Activated naive CD8-positive, alpha-beta T cell treated with anti-CD3 and anti-CD28 coated beads, Interleukin-2, amount 50 U/mL, for 24 hours (primary cell): ENCODE data around the gene AP5B1.
"Not testable (repeated sequence)": the region's sequence is repeated elsewhere in the genome, so short reads cannot be mapped to it uniquely, and the experiment has no call there.

Experiments used
- ATAC-seq: fragments of 150-1000 bp; cut with Tn5 transposase; one replicate; pipeline ENCODE4 v1.10.0; 2021
- DNase-seq: peaks from one replicate; pipeline ENCODE4 v3.0.0; 2021
- H3K27ac Mint-ChIP-seq: one replicate; pipeline ENCODE4 v1.8.0; 2021; ENCODE audit warnings: mild to moderate bottlenecking, mixed read lengths
- H3K27me3 Mint-ChIP-seq: one replicate; pipeline ENCODE4 v1.8.0; 2021; ENCODE audit warnings: mixed read lengths
- H3K36me3 Mint-ChIP-seq: one replicate; pipeline ENCODE4 v1.8.0; 2021; ENCODE audit warnings: low read depth, mixed read lengths
- H3K4me1 Mint-ChIP-seq: one replicate; pipeline ENCODE4 v1.8.0; 2021; ENCODE audit warnings: mixed read lengths
- H3K4me3 Mint-ChIP-seq: one replicate; pipeline ENCODE4 v1.8.0; 2021; ENCODE audit warnings: mild to moderate bottlenecking, moderate library complexity, mixed read lengths
- H3K9me3 Mint-ChIP-seq: one replicate; pipeline ENCODE4 v1.8.0; 2021; ENCODE audit warnings: mixed read lengths

Gene AP5B1

DNA sequence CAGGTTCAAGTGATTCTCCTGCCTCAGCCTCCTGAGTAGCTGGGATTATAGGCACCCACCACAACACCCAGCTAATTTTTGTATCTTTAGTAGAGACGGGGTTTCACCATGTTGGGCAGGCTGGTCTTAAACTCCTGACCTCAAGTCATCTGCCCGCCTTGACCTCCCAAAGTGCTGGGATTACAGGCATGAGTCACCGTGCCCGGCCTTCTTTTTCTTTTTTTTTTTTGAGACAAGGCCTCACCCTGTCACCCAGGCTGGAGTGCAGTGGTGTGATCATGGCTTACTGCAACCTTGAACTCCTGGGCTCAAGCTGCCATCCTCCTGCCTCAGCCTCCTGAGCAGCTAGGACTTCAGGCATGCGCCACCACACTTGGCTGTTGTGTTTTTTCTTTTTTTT lies 13.0 kb downstream of the AP5B1 start:
- not testable (repeated sequence) for ATAC-seq, H3K4me1 Mint-ChIP-seq, H3K4me3 Mint-ChIP-seq, H3K9me3 Mint-ChIP-seq, H3K36me3 Mint-ChIP-seq, H3K27ac Mint-ChIP-seq, H3K27me3 Mint-ChIP-seq, DNase-seq

DNA sequence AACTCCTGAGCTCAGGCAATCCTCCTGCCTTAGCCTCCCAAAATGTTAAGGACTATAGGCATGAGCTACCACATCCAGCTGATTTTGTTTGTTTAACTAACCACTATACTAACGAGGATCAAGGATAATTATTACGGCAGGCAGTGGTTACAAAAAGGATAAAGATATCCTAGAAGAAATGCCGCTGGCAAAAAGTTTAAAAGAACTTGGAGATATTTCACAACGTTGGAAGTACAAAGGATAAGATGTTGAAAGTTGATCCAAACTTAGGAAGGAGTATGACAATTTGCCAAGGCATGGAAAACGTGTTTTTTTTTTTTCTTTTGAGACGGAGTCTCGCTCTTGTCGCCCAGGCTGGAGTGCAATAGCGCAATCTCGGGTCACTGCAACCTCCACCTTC lies 13.4 kb downstream of the AP5B1 start:
- Mint-ChIP-seq H3K4me1 (peaks cover 4% of the 10 kb centered on the region), H3K27me3 (no peaks in the 10 kb centered on the region), H3K36me3 (no peaks in the 10 kb centered on the region), H3K9me3 (no peaks in the 10 kb centered on the region), H3K4me3 (no peak overlapping the region), H3K27ac (no peak overlapping the region)
- no peak for ATAC-seq
- DNase-seq, result no peak

DNA sequence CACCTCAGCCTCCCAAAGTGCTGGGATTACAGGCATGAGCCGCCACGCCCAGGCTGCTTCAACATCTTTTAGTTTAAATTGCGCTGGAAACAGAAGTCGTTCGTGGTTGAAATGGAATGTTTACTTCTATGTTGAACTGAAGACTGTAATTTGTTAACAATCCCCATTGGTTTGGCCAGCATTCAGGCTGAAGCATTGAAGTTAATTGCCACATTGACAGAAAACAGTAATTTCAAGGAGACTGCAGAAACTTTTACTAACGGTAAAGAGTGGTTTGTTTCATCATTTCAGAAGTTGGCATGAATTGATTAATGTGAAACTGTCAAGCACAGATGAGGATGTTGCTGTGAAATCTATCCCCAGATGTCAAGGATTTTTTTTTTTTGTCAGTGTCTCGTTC lies 14.2 kb downstream of the AP5B1 start:
- Mint-ChIP-seq H3K9me3 (no peaks in the 10 kb centered on the region), H3K36me3 (no peaks in the 10 kb centered on the region), H3K4me1 (peaks cover 4% of the 10 kb centered on the region), H3K4me3 (no peak overlapping the region), H3K27ac (no peak overlapping the region), H3K27me3 (no peaks in the 10 kb centered on the region)
- no peak for DNase-seq
- no peak for ATAC-seq

DNA sequence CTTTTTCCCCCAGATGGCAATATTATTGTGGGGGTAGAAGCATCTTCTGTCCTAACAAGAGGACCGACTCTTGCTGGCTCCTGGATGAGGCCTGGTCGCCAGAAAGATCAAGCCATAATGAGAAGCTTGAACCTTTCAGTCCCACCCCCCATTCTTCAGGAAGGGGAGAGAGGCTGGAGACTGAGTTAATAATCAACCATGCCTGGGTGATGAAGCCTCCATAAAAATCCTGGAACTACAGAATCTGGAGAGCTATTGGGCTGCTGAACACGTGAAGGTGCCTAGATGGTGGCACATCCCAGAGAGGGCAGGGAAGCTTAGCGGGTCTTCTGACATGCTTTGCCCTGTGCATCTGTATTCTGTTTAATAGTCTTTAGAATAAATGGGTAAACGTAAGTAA lies 16.3 kb downstream of the AP5B1 start:
- Mint-ChIP-seq H3K4me1 (peaks cover under 1% of the 10 kb centered on the region), H3K36me3 (no peaks in the 10 kb centered on the region), H3K27me3 (peaks cover 12% of the 10 kb centered on the region), H3K4me3 (no peak overlapping the region), H3K27ac (no peak overlapping the region), H3K9me3 (no peaks in the 10 kb centered on the region)
- DNase-seq (no peak), ATAC-seq (no peak)

DNA sequence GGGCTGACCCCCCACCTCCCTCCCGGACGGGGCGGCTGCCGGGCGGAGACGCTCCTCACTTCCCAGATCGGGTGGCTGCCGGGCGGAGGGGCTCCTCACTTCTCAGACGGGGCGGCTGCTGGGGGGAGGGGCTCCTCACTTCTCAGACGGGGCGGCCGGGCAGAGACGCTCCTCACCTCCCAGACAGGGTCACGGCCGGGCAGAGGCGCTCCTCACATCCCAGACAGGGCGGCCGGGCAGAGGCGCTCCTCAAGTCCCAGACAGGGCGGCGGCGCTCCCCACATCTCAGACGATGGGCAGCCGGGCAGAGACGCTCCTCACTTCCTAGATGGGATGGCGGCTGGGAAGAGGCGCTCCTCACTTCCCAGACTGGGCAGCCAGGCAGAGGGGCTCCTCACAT lies 18.0 kb downstream of the AP5B1 start:
- H3K4me1 Mint-ChIP-seq, H3K9me3 Mint-ChIP-seq, H3K27ac Mint-ChIP-seq, H3K4me3 Mint-ChIP-seq, H3K36me3 Mint-ChIP-seq, DNase-seq, ATAC-seq: not testable (repeated sequence)
- H3K27me3 Mint-ChIP-seq, result peaks cover 17% of the 10 kb centered on the region

DNA sequence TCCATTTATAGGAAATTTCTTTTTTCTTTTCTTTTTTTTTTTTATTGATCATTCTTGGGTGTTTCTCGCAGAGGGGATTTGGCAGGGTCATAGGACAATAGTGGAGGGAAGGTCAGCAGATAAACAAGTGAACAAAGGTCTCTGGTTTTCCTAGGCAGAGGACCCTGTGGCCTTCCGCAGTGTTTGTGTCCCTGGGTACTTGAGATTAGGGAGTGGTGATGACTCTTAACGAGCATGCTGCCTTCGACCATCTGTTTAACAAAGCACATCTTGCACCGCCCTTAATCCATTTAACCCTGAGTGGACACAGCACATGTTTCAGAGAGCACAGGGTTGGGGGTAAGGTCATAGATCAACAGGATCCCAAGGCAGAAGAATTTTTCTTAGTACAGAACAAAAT lies 18.6 kb downstream of the AP5B1 start:
- H3K27me3 Mint-ChIP-seq, result peaks cover 18% of the 10 kb centered on the region
- not testable (repeated sequence) for H3K36me3 Mint-ChIP-seq, ATAC-seq, H3K4me3 Mint-ChIP-seq, H3K27ac Mint-ChIP-seq, H3K4me1 Mint-ChIP-seq, H3K9me3 Mint-ChIP-seq, DNase-seq

DNA sequence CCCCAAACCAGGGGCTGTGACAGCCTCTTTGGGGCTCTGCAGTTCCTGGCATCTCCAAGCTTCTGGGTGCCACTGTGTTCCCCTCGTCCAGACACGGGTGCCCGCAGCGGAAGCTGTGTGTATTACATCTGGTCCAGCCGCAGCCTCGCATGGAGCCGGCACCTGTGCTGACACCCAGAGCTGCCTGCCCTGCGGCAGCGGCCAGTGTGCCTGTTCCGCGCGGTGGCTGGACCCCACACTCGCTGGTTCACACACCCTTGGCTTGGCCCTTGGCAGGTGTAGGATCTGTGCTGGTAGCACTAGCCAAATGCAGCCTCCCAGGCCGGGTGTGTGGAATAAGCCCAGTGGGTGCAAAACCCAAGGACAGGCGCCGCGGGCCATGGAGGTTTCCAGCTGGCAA lies 35.7 kb downstream of the AP5B1 start:
- Mint-ChIP-seq H3K9me3 (no peaks in the 10 kb centered on the region), H3K4me1 (no peaks in the 10 kb centered on the region), H3K27me3 (peaks cover 15% of the 10 kb centered on the region), H3K4me3 (no peak overlapping the region), H3K36me3 (no peaks in the 10 kb centered on the region), H3K27ac (no peak overlapping the region)
- no peak for ATAC-seq
- no peak for DNase-seq

DNA sequence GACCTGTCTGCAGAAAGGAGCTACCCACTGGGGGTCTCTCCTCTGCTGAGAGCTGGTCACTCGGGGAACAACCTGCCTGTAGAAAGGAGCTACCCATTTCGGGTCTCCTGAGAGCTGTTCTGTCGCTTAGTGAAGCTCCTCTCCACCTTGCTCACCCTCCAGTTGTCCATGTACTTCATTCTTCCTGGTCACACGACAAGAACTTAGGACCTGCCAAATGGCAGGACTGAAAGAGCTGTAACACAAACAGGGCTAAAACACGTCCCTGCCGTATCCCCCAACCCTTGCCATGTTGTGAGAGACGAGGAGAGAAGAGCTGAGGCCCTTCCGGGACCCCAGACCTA lies 36.1 kb downstream of the AP5B1 start:
- ATAC-seq (no peak), DNase-seq (no peak)
- Mint-ChIP-seq H3K36me3 (no peaks in the 10 kb centered on the region), H3K4me1 (no peaks in the 10 kb centered on the region), H3K4me3 (no peak overlapping the region), H3K27ac (no peak overlapping the region), H3K9me3 (no peaks in the 10 kb centered on the region), H3K27me3 (peaks cover 13% of the 10 kb centered on the region)

DNA sequence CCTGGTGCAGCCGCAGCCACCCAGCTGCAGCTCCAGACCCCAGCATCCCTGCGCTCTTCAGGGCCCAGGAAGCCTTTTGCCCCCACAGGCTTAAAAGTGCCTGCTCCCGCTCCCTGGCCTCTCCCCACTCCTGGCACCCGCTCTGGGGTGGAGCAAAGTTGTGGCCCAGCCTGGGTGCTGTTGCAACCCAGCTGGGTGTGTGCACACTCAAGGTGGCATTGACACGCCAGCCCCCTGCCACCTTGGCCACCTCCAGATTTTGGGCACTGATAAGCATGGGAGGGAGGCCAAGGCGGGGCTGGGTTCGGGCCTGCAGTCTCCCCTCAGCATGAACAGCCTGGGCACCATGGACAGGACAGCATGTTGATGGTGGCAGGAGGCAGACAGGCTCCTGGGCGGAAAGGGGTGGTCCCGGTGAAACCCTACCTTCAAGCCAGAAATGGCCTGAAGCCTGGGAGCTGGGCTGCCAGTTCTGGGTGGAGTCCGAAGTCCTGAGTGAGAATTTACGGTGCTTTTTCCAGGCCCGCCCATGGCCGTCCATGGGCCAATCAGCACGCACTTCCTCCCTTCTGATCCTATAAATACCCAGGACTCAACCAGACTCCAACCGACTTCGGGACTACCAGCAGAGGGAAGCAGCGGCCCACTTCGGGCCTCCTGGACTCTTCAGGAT lies 36.6 kb downstream of the AP5B1 start:
- peaks cover 8% of the 10 kb centered on the region for H3K27me3 Mint-ChIP-seq
- no peaks in the 10 kb centered on the region for H3K9me3 Mint-ChIP-seq
- no peak overlapping the region for H3K27ac Mint-ChIP-seq
- H3K4me1 Mint-ChIP-seq, result no peaks in the 10 kb centered on the region
- H3K4me3 Mint-ChIP-seq, result no peak overlapping the region
- H3K36me3 Mint-ChIP-seq, result no peaks in the 10 kb centered on the region
- ATAC-seq (peak; percentile 36), DNase-seq (peak; percentile 22)

DNA sequence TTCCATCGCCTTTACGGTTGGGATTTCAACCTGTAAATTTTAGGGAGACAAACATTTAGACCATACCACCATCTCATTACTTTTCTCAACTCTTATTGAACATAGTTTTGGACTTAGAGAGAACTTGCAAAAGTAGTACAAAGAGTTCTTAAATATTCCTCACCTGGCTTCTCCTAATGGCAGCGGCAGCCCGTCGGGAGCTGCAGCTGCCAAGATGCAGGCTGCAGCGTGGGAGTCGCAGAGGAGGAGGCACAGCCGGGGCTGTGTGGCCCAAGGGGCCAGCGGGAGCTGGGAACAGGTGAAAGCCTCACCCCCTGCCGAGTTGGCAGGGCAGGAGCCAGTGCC lies 37.1 kb downstream of the AP5B1 start:
- ATAC-seq, result no peak
- DNase-seq, result no peak
- H3K36me3 Mint-ChIP-seq, result no peaks in the 10 kb centered on the region
- H3K4me1 Mint-ChIP-seq, result no peaks in the 10 kb centered on the region
- H3K27me3 Mint-ChIP-seq, result peaks cover 8% of the 10 kb centered on the region
- H3K4me3 Mint-ChIP-seq, result no peak overlapping the region
- no peak overlapping the region for H3K27ac Mint-ChIP-seq
- no peaks in the 10 kb centered on the region for H3K9me3 Mint-ChIP-seq

DNA sequence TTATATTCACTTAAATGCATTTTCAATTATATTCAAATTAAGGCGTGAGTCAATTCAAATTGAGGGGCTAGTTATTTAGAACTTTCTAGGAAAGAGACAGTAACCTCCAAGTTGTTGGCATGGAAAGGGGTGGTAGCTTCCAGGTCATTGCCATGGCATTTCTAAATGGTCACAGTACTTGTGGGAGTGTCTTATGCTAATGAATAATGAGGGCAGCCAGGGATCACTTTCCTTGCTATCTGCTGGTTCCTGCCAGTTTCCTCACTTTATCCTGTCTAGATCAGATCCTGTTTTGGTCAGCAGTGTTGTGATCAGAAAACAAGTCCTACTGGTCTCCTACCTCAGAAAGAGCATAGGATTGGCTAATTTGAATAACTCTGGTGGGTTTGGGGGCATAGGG lies 38.4 kb downstream of the AP5B1 start:
- peaks cover 4% of the 10 kb centered on the region for H3K9me3 Mint-ChIP-seq
- no peaks in the 10 kb centered on the region for H3K4me1 Mint-ChIP-seq
- H3K27ac Mint-ChIP-seq, result no peak overlapping the region
- ATAC-seq, result no peak
- H3K4me3 Mint-ChIP-seq, result no peak overlapping the region
- H3K27me3 Mint-ChIP-seq, result peaks cover 15% of the 10 kb centered on the region
- no peak for DNase-seq
- H3K36me3 Mint-ChIP-seq, result no peaks in the 10 kb centered on the region

DNA sequence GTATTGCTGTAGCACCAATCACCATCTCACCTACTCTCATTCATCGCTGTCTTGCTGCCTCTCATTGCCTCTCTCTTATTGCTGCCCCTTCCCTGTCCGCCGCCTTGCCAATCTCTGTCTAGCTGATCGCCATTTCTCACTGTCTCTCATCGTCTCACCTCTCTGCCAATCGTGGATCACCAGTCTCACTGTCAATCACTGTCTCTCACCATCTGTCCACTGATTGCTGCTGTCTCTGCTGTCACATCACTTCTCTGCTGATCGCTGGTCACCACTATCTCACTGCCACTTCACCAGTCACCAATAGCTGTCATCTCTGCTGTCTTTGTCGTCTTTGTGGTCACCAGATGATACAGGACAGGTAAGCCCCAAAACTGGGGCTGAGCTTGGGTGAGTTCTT lies 39.6 kb downstream of the AP5B1 start:
- DNase-seq (no peak), ATAC-seq (no peak)
- Mint-ChIP-seq H3K4me1 (no peaks in the 10 kb centered on the region), H3K27me3 (peaks cover 14% of the 10 kb centered on the region), H3K27ac (no peak overlapping the region), H3K4me3 (no peak overlapping the region), H3K36me3 (peaks cover 3% of the 10 kb centered on the region), H3K9me3 (peaks cover 13% of the 10 kb centered on the region)

DNA sequence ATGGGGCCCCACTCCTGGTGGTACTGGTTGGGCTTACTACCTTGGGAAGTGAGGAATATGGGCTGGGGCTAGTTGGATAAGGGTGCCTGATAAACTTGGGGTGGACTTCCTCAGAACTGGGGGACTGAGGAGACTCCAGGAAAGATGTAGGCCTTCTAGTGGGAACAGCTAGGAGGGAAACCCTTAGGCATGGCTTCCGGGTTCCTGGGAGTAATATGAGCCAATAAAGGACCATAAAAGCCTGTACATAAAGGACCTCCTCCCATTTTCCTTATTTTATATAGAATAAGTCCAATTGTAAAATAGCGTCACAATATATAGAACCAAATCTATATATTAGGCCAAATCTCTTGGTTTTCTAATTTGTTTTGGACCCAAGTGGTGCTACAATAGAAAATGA lies 41.8 kb downstream of the AP5B1 start:
- H3K36me3 Mint-ChIP-seq, result peaks cover 3% of the 10 kb centered on the region
- H3K9me3 Mint-ChIP-seq, result peaks cover 13% of the 10 kb centered on the region
- H3K4me3 Mint-ChIP-seq, result no peak overlapping the region
- DNase-seq (no peak), ATAC-seq (no peak)
- no peak overlapping the region for H3K27ac Mint-ChIP-seq
- H3K27me3 Mint-ChIP-seq, result peaks cover 14% of the 10 kb centered on the region
- no peaks in the 10 kb centered on the region for H3K4me1 Mint-ChIP-seq

DNA sequence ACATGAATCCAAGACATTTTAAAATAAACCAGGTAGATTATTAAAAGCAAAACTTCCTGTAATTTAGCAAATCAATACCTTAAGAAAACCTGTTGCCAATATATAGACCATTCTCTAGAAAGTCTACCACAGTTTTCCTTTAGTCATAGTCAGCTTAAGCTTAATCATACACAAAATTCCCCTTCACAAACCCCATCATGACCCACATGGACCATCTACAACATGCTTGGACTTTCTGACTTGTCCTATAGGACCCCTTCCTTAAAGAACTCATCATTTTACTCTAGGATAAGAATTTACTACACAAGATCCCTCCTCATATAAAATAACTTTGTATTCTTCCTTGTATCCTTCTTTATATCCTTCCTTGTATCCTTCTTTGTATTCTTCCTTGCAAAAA lies 44.0 kb downstream of the AP5B1 start:
- Mint-ChIP-seq H3K27ac (no peak overlapping the region), H3K9me3 (peaks cover 13% of the 10 kb centered on the region), H3K27me3 (peaks cover 22% of the 10 kb centered on the region), H3K4me1 (no peaks in the 10 kb centered on the region), H3K36me3 (peaks cover 3% of the 10 kb centered on the region), H3K4me3 (no peak overlapping the region)
- DNase-seq, result no peak
- no peak for ATAC-seq

DNA sequence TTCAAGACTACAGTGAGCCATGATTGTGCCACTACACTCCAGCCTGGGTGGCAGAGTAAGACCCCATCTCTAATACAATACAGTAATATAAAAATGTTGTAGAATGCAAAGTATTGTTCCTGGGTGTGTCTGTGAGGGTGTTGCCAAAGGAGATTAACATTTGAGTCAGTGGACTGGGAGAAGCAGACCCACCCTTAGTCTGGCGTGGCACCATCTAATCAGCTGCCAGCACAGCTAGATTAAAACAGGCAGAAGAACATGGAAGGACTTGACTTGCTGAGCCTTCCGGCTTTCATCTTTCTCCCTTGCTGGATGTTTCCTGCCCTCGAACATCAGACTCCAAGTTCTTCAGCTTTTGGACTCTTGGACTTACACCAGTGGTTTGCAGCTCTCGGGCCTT lies 45.7 kb downstream of the AP5B1 start:
- not testable (repeated sequence) for H3K4me1 Mint-ChIP-seq

DNA sequence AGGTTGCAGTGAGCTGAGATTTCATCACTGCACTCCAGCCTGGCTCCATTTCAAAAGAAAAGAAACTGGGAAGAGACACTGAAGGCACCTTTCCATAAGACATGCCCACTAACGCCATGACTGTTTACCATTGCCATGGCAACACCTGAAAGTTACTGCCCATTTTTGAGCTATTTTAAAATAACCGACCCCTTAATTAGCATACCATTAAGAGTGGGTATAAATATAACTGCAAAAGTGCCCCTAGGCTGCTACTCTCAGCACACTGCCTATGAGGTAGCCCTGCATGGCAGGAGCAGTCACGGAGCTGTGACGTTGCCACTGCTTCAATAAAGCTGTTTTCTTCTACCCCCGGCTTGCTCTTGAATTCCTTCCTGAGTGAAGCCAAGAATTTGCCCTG lies 50.3 kb downstream of the AP5B1 start:
- no peak for ATAC-seq
- Mint-ChIP-seq H3K27me3 (peaks cover 20% of the 10 kb centered on the region), H3K36me3 (no peaks in the 10 kb centered on the region), H3K4me3 (no peak overlapping the region), H3K9me3 (no peaks in the 10 kb centered on the region), H3K27ac (no peak overlapping the region), H3K4me1 (no peaks in the 10 kb centered on the region)
- DNase-seq, result no peak

More for the DNA sequence above, 45.7 kb downstream of the AP5B1 start:
- Mint-ChIP-seq H3K27me3 (peaks cover 27% of the 10 kb centered on the region), H3K9me3 (peaks cover 13% of the 10 kb centered on the region)
- not testable (repeated sequence) for ATAC-seq, H3K36me3 Mint-ChIP-seq, H3K27ac Mint-ChIP-seq, H3K4me3 Mint-ChIP-seq, DNase-seq
